ENCODE data around the gene CXCL9.
"Not testable (repeated sequence)": the region's sequence is repeated elsewhere in the genome, so short reads cannot be mapped to it uniquely, and the experiment has no call there.

- TF ChIP-seq, protein P1, sequence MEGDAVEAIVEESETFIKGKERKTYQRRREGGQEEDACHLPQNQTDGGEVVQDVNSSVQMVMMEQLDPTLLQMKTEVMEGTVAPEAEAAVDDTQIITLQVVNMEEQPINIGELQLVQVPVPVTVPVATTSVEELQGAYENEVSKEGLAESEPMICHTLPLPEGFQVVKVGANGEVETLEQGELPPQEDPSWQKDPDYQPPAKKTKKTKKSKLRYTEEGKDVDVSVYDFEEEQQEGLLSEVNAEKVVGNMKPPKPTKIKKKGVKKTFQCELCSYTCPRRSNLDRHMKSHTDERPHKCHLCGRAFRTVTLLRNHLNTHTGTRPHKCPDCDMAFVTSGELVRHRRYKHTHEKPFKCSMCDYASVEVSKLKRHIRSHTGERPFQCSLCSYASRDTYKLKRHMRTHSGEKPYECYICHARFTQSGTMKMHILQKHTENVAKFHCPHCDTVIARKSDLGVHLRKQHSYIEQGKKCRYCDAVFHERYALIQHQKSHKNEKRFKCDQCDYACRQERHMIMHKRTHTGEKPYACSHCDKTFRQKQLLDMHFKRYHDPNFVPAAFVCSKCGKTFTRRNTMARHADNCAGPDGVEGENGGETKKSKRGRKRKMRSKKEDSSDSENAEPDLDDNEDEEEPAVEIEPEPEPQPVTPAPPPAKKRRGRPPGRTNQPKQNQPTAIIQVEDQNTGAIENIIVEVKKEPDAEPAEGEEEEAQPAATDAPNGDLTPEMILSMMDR (conservative IDR thresholded peaks at IDR 0.05) = not testable (repeated sequence)
- not testable (repeated sequence) for TF ChIP-seq EZH2 (IDR thresholded peaks at IDR 0.05; ENCODE audit: low read depth)
Measured at GRCh38 chr4:76050560-76051050, 43.3 kb upstream of the CXCL9 start.

Data from PC-9 (cell line).